SK-N-SH (cell line): ENCODE data around the gene NBL1.

Experiments used
- EP300 ChIP-seq, 2 experiments: IDR thresholded peaks; 2 replicates each; pipeline versions ENCODE4 v1.4.0 to v1.6.1; 2012; ENCODE audit warnings: borderline replicate concordance in 1 of 2, low read depth in 1 of 2, low read length in 1 of 2
- FOXM1 ChIP-seq: IDR thresholded peaks from 2 replicates; pipeline ENCODE4 v1.4.0; 2012; ENCODE audit warnings: low read depth, mild to moderate bottlenecking
- GABPA ChIP-seq: IDR thresholded peaks from 2 replicates; pipeline ENCODE4 v1.4.0; 2012; ENCODE audit warnings: low read depth, mild to moderate bottlenecking
- NRF1 ChIP-seq: IDR thresholded peaks from 2 replicates; pipeline ENCODE4 v1.6.1; 2012; ENCODE audit warnings: low read depth, mild to moderate bottlenecking, low read length
- RAD21 ChIP-seq: IDR thresholded peaks from 2 replicates; pipeline ENCODE4 v1.6.1; 2012; ENCODE audit warnings: mild to moderate bottlenecking, low read length
- SIN3A ChIP-seq: IDR thresholded peaks from 2 replicates; pipeline ENCODE4 v1.6.1; 2012; ENCODE audit warnings: low read depth, mild to moderate bottlenecking, low read length, moderate library complexity, borderline replicate concordance
- SMC3 ChIP-seq: IDR thresholded peaks from 2 replicates; pipeline ENCODE4 v1.6.1; 2012; ENCODE audit warnings: low read depth, low read length, improper control_type of control experiment
- TEAD4 ChIP-seq: IDR thresholded peaks from 2 replicates; pipeline ENCODE4 v1.4.0; 2012; ENCODE audit warnings: mild to moderate bottlenecking, borderline replicate concordance; ENCODE audit not compliant: insufficient read depth
- YY1 ChIP-seq: IDR thresholded peaks from 2 replicates; pipeline ENCODE4 v1.4.0; 2012; ENCODE audit warnings: low read depth, mild to moderate bottlenecking
- TF ChIP-seq, protein P1 (sequence below): fragments of 200-600 bp; sonication (generic); IDR thresholded peaks from 2 replicates; pipeline ENCODE4 v1.6.1; 2017; ENCODE audit warnings: antibody characterized with exemption, mild to moderate bottlenecking, moderate library complexity
- TF ChIP-seq, protein P2 (sequence below): IDR thresholded peaks from 2 replicates; pipeline ENCODE4; 2012

DNA sequence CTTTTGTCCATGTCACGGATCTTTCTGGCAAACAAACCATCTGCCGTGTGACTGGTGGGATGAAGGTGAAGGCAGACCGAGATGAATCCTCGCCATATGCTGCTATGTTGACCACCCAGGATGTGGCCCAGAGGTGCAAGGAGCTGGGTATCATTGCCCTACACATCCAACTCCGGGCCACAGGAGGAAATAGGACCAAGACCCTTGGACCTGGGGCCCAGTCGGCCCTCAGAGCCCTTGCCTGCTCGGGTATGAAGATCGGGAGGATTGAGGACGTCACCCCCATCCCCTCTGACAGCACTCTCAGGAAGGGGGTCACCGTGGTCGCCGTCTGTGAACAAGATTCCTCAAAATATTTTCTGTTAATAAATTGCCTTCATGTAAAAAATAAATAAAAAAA, 35.9 kb upstream of the NBL1 start:
- TF ChIP-seq SIN3A = no peak
- TF ChIP-seq EP300 (IDR thresholded peaks at IDR 0.05; ENCODE audit: borderline replicate concordance in 1 of 2, low read depth in 1 of 2, low read length in 1 of 2) = no peak
- no peak for TF ChIP-seq YY1
- TF ChIP-seq TEAD4 = no peak
- no peak for TF ChIP-seq FOXM1
- TF ChIP-seq, protein P1, sequence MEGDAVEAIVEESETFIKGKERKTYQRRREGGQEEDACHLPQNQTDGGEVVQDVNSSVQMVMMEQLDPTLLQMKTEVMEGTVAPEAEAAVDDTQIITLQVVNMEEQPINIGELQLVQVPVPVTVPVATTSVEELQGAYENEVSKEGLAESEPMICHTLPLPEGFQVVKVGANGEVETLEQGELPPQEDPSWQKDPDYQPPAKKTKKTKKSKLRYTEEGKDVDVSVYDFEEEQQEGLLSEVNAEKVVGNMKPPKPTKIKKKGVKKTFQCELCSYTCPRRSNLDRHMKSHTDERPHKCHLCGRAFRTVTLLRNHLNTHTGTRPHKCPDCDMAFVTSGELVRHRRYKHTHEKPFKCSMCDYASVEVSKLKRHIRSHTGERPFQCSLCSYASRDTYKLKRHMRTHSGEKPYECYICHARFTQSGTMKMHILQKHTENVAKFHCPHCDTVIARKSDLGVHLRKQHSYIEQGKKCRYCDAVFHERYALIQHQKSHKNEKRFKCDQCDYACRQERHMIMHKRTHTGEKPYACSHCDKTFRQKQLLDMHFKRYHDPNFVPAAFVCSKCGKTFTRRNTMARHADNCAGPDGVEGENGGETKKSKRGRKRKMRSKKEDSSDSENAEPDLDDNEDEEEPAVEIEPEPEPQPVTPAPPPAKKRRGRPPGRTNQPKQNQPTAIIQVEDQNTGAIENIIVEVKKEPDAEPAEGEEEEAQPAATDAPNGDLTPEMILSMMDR = no peak
- no peak for TF ChIP-seq GABPA
- TF ChIP-seq NRF1 = no peak
- TF ChIP-seq RAD21 = no peak
- TF ChIP-seq, protein P2, sequence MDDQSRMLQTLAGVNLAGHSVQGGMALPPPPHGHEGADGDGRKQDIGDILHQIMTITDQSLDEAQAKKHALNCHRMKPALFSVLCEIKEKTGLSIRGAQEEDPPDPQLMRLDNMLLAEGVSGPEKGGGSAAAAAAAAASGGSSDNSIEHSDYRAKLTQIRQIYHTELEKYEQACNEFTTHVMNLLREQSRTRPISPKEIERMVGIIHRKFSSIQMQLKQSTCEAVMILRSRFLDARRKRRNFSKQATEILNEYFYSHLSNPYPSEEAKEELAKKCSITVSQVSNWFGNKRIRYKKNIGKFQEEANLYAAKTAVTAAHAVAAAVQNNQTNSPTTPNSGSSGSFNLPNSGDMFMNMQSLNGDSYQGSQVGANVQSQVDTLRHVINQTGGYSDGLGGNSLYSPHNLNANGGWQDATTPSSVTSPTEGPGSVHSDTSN = no peak
- no peak for TF ChIP-seq SMC3
